DND-41 (cell line): ENCODE measurements around the gene NTM.

Experiments
- CTCF ChIP-seq: IDR thresholded peaks from 2 replicates; pipeline ENCODE4 v1.5.1; 2012; ENCODE audit warnings: borderline replicate concordance, low read length, moderate library complexity, mild to moderate bottlenecking; ENCODE audit not compliant: poor library complexity, severe bottlenecking; ENCODE audit errors: extremely low read depth
- EZH2 ChIP-seq: IDR thresholded peaks from 3 replicates; pipeline ENCODE4 v1.6.1; 2012; ENCODE audit warnings: borderline replicate concordance, low read depth, mild to moderate bottlenecking, moderate library complexity, low read length, inconsistent platforms; ENCODE audit not compliant: severe bottlenecking

DNA sequence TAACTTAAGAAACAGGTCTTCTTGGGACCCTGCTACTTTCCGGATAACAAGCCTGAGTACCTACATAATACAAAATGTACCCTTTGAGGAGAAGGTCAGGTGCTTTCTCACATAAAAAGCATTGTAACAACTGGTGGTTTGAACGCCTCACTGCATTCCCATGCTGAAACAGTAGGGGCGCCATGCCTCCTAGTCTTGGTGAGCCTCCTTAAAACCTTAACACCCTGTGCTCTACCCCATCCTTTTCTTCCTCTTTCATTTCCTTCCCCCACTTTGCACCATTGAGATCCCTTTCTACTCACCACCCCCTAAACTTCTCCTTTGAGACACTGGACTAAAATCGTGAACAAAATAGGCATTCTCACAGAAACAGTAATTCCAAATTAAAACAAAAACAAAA, 729.3 kb downstream of the NTM start:
- peak; percentile 64 for TF ChIP-seq CTCF
- TF ChIP-seq EZH2, result no peak
